ENCODE data around the gene ARHGAP27. TPM values are rescaled to one million over a fixed set of nuclear protein-coding genes. Genes with fewer than 3 reads are reported as not detected.

The ARHGAP27 gene
- total RNA-seq, 1 donor from 2014 or later = 1.2 TPM

- no peak for FAIRE-seq
- no peak for DNase-seq (ENCODE audit: low spot score in 2 of 2)
Observed at GRCh38 chr17:45411348-45412105, 21.1 kb downstream of the ARHGAP27 start.

GRCh38 chr17:45410144-45411091 is 22.3 kb downstream of the ARHGAP27 start:
- no peak for DNase-seq (ENCODE audit: low spot score in 2 of 2)

DNA sequence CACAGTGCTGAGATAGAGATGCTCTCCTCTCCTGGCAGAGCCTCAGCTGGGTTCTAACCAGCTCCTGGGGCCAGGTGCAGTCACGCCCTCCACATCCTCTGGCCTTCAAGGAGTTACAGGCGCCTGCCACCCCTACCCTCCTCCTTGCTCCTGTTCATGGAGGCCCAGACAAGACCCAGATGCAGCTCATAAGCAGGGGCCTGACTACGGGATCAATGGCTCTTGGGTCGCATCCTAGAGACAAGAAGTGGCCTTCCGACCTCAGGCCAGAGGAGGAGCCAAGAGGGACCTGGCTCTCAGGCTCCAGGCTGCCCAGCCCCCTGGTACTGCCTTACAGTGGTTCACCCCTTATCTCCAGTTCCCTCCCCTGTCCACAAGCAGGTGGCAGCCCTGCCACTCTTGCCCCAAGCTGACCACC is 23.0 kb downstream of the ARHGAP27 start:
- FAIRE-seq (no peak), DNase-seq (ENCODE audit: low spot score in 2 of 2) (no peak)

More at GRCh38 chr17:45410144-45411091, 22.3 kb downstream of the ARHGAP27 start:
- FAIRE-seq = no peak

- no peak for DNase-seq (ENCODE audit: low spot score in 2 of 2)
- FAIRE-seq = no peak
Observed at GRCh38 chr17:45408611-45409421, 23.9 kb downstream of the ARHGAP27 start.

DNA sequence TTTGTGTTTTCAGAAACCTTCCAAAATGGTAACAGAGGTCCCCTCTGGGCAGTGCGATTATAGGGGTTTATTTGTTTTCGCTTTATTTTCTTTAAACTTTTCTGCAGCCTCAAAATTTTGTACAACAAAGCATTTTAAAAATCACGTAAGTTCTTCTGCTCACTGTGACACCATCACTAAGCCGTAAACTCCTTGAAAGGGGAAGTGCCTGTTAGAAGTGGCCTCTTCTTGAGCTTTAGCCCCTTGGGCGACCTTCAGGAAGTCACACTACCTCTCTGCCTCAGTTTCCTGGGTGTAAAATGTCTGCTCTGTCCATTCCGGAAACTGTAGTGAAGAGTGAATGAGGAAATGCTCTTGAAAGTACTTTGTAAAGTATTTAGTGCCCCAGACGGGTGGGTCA is 26.6 kb downstream of the ARHGAP27 start:
- DNase-seq (ENCODE audit: low spot score in 2 of 2) (no peak), FAIRE-seq (no peak)

DNA sequence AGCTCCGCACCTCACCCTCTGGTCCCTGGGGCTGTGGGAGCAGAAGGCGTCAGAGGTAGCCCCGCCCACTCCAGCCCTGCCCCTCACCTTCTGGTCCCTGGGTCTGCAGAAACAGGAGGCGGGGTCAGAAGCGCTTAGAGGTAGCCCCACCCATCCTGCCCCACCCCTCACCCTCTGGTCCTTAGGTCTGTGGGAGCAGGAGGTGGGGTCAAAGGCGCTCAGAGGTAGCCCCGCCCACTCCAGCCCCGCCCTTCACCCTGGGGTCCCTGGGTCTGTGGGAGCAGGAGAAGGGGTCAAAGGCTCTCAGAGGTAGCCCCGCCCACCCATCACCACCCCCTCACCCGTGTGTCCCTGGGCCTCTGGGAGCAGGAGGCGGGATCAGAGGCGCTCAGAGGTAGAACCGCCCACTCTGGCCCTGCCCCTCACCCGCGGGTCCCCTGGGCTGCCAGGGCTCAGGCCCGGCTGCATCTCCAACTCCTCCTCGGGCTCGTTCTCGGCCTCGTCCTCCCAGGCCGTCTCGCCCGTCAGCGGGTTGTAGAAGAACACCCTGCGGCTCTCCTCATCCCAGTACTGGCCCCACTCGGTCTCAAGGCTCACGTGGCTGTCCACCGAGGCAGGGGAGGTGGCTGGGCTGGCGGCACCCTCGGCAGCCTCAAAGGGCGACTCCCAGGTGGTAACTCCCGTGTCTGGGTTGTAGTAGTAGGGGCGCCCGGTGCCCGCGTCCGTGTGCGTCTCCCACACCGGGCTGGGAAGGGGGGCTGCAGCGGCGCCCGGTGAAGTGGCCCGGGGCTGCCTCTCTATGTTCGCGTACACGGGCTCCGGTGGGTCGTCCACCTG is 27.2 kb downstream of the ARHGAP27 start:
- DNase-seq (ENCODE audit: low spot score in 2 of 2) = no peak
- FAIRE-seq = no peak

DNA sequence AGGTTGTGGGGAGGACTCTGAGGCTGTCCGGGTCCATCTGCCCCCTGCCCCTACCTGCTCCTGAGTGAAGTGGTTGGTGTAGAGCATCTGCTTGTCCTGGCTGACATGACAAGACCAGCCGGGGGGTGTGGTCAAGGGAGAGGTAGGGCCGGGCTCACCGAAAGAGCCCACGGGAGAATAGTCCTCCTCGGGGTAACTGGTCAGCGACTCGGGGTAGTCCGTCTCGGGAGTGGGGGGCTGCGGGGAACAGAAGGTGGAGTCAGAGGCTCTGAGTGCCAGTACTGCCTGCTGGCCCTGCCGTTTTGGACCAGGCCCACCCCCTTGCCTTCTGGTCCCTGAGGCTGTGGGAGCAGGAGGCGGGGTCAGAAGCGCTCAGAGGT is 27.8 kb downstream of the ARHGAP27 start:
- DNase-seq (ENCODE audit: low spot score in 2 of 2) (no peak), FAIRE-seq (no peak)

- FAIRE-seq (no peak), DNase-seq (ENCODE audit: low spot score in 2 of 2) (no peak)
Observed at GRCh38 chr17:45403906-45404490, 28.7 kb downstream of the ARHGAP27 start.

DNA sequence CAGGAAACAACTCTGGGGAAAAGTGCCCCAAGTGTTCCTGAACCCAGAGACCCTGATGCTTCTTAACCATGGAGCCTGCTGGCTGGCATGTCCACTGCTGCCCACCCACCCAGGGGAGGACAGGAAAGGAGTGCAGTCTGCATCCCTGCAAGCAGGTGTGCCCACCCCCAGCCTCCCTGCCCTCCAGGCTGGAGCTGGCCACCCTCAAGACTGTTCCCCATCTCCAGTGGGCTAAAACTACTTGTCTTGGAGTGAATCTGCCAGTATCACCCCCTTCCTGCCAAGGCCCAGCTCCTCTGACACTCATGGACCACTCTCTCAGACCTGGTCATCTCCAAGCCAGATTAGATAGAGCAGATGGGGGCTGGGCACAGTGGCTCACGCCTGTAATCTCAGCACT is 29.8 kb downstream of the ARHGAP27 start:
- DNase-seq (ENCODE audit: low spot score in 2 of 2) (no peak), FAIRE-seq (no peak)

DNA sequence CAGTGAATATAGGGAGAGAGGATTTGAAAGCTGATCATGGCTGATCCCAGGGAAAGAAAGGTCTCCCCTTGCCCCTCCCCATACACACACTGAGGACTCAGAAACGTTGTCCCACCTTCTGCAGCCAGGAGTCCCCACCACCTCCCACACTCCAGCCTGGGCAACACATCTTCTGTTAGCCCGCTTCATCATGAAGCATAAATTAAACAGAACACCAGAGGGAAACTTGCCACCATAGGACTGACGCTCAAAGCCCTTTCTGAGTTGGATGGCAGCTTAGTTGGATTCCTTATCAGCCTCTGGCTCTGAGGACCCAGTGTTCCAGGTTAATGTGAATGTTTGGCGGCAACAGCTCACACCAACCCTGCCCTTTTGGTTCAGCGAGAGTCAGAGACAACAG is 33.9 kb downstream of the ARHGAP27 start:
- no peak for FAIRE-seq
- DNase-seq (ENCODE audit: low spot score in 2 of 2) = no peak

- FAIRE-seq (no peak), DNase-seq (ENCODE audit: low spot score in 2 of 2) (no peak)
Observed at GRCh38 chr17:45397796-45398195, 34.9 kb downstream of the ARHGAP27 start.

GRCh38 chr17:45396496-45397205 is 36.0 kb downstream of the ARHGAP27 start:
- FAIRE-seq (no peak), DNase-seq (ENCODE audit: low spot score in 2 of 2) (peak in 1 of 2 donors; percentile 17)

DNA sequence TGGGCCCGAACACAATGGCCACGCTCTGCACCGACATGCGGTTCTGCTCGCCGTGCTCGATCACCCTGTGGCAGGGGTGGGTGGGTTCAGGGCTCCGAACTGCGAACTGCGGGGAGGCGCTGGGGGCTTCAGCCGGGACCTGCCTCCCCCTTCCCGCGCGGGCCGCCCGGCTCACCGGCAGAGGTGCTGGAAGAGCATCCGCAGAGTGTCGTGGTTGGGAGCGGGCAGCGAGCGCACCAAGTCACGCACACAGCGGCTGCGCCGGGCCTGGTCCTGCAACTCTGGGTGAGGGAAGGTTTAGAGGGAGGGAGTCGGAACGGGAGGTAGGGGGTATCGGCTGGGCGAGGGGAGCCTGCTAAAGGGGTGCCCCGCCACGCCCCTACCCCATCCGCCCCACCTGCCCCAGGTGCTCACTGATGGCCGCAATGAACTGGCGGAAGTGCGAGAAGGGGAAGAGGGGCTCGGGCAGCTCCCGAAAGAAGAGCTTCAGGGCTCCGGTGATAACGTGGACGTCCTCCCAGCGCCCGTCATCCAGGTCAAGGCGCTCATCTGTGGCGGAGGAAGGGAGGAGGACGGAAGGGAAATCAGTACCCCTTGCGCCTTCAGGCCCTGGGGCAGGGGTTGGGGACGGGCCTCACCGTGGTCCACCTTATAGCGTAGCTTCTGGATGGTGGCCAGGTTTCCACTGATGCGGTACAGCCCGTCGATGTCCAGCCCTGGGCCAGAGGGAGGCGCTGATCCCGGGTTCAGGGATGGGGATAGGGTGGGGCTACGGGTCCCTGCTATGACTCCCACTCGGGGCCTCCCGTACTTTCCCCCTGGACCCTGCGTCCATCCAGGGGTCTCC is 36.9 kb downstream of the ARHGAP27 start:
- no peak for DNase-seq (ENCODE audit: low spot score in 2 of 2)

DNA sequence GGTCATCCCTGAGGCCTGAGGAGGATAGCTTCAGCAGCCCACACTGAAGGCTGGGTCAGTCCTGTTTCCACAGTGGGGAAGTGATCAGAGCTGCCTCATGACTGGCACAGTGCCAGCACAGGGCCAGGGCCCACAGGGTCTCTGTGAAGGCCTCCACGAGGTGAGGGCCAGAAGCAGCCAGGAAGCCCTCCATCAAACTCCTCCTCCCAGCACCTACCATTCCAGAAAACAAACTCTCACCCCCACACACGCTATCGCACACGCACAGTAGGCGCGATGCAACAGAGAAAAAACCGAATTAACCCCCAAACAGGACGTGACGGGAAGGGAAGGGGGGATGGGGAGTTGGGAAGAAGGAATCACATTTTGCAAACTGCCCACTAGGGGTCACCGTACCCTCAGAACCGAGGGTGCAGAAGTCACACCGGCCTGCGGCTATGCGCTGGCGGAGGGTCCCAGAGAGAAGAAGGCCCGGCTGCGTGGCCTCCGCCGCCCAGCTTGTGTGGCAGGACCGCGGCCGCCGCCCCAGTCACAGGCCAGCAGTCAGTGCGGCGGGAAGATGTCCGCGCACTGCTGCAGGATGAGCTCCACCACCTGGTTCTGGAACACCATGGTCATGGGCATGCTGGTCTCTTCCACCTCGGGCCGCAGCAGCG is 37.6 kb downstream of the ARHGAP27 start:
- DNase-seq (ENCODE audit: low spot score in 2 of 2) = peak; percentile 78 to 87
- no peak for FAIRE-seq

More for the DNA sequence above, 36.9 kb downstream of the ARHGAP27 start:
- no peak for FAIRE-seq

DNA sequence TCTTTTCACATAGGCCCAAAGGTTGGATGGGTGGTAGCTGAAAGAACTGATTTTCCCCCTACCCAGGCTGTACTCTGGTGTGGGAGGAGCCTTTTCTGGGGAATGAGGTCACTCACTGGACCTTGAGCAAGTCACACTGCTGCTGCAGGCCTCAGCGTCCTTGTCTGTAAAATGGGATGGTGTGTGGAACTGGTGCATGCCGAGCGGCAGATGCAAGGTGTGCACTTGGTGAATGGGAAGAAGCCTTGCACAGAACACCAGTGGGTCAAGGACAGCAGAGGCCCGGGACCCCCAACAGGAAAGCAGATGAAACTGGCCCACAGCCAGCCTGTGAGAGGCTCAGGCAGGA is 38.1 kb downstream of the ARHGAP27 start:
- no peak for FAIRE-seq

DNA sequence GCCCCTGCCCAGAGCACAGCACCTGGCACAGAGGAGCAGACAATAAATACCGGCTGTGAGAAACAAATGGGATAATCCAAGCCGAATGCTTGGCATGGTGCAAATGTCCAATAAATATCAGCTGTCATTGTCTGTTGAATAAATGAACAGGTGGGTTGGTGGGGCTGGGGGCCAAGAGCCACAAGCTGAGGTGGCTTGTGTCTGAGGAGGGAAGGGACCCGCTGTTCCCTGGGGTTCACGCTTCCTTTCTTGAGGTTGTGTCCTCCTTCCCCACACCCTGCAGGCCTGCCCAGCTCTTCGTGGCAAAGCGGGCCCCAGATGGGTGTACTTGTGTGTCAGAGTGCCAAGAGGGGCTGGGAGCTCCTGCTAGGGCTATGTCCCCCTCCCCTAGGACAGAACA is 38.6 kb downstream of the ARHGAP27 start:
- DNase-seq (ENCODE audit: low spot score in 2 of 2) (no peak), FAIRE-seq (no peak)

More for the DNA sequence above, 38.1 kb downstream of the ARHGAP27 start:
- no peak for DNase-seq (ENCODE audit: low spot score in 2 of 2)

DNA sequence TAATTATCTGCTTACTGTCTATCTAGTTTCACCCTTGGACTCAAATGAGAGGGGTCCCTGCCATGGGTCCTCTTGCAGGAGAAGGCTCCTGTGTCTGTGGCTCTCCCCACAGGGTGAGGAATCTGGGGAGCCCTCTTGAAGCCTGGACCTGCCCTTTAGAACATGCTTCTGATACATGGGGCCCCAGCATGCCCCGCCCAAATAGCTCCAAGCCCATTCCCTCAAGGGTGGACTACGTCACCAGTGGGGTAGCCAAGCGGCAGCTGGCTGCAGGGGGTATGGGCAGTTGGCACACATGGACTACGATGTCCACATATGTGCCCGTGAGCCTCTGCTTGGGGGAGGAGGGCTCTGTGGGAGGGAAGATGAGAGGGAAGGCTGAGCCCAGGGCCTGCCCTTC is 39.3 kb downstream of the ARHGAP27 start:
- FAIRE-seq = no peak

More for the DNA sequence above, 39.3 kb downstream of the ARHGAP27 start:
- DNase-seq (ENCODE audit: low spot score in 2 of 2) = no peak

All from frontal cortex (tissue), 4 donors.